ENCODE data around the gene ALS2CL.

The ALS2CL gene

DNA sequence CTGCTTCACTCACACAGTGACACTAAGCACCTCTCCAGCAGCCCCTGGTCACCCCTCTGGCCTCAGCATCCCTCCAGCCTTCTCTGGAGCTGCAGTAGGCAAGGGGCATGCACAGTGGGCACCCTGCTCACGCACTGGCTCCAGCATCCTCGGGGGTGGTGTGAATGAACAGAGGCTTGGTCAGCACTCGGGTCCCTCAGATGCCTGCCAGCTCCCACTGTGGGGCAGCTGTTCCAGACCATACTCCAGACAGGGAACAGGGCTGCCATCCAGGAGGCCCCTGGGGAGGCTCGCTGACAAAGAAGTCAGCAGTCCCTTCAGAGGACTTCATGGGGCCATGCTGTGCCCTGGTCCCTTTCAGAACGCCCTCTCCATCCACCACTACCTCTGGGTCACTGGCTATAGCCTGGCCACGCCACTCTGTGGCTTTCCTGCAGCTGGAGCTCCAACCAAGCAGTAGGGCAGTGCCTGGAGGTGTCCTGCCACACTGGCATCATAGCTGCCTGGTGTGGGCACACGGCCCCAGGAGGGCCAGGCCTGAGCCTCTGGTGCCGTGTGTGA lies 26.3 kb downstream of the ALS2CL start:
- DNase-seq (ENCODE audit: low read depth in 4 of 4, low spot score in 1 of 4), result no peak

DNA sequence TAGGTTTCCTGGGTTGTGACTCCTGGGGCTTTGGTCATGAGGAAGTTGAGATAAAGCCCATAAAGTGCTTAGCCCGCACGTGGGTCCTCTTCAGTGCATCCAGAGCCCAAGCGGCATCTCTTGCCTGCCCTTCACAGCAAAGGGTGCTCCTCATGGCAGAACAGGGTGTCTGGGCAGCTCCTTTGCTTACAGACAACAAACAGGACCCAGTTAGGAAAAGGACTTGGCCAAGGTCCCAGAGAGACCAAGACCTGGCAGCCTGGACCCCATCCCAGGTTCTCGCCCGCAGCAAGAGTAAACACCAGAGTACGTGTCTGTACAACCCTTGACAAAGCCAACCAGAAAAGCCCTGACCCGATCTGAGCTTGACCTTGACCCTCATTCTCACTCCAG lies 27.0 kb downstream of the ALS2CL start:
- no peak for DNase-seq (ENCODE audit: low read depth in 4 of 4, low spot score in 1 of 4)

DNA sequence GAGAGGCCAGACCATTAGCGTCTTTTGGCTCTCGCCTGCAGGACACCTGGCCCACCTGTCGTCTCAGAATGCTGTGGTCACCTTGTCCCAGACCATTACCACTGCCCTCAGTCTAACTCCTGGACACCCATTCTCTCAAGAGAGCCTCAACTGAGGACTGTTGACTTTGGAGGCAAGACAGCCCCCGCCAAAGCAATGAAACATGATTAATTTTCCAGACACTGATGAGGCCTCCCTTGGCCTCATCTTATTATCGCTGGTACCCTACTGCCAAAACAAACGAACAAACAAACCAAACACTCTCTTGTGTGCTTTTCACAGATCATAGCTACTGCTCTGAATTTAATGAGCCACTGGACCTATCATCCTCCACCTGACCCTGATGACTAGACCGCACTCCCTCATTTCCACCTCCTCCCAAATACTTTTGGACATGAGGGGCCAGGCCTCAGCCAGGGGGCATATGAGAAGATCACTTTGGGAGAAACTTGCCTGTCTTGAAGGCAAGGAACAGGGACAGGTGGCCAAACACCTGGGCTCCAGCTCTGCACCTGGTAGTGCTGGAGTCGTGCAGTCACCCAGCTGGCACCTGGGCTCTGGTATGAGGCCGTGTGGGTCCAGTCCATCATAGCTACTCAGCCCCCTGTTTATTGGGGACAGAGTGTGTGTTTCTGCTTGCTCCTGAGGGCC lies 27.6 kb downstream of the ALS2CL start:
- DNase-seq (ENCODE audit: low read depth in 4 of 4, low spot score in 1 of 4), result no peak

DNA sequence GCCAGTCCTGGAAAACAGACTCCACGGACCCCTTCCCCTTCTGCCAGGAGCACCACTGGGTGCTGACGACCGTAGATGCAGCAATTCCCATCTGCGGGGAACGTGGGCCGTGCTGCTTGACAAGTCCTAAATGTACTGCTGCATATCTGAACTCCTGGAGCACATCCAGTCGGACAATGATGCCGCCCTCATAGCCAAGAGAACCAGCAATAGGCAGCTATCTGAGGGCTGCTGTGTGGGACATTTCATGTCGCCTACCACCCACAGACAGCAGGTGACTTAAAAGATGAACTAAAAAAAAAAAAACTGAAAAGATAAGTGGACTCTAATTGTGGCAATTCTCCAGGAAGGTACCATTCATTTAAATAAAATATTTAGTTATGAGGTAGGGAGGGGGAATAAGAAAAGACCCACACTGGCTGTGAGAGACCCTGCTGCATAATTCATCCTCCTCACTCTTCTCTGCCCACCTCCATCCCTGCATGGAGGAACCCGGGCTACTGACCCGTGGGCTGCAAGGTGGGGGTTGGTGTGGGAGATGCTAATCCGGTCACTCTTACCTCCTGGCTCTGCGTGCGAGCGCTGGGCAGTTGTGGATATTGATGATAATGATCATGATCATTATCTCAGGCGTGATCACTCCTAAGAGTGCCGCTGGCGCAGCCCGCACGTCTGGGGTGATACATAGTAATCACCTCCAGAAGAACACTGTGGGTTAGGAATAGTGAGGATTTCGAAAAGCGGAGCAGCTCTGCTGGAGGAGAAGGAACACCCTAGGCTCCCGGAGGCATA lies 28.3 kb downstream of the ALS2CL start:
- DNase-seq (ENCODE audit: low read depth in 4 of 4, low spot score in 1 of 4), result no peak

- DNase-seq (ENCODE audit: low read depth in 4 of 4, low spot score in 1 of 4), result no peak
Measured at GRCh38 chr3:46664188-46664970, 29.1 kb downstream of the ALS2CL start.

DNA sequence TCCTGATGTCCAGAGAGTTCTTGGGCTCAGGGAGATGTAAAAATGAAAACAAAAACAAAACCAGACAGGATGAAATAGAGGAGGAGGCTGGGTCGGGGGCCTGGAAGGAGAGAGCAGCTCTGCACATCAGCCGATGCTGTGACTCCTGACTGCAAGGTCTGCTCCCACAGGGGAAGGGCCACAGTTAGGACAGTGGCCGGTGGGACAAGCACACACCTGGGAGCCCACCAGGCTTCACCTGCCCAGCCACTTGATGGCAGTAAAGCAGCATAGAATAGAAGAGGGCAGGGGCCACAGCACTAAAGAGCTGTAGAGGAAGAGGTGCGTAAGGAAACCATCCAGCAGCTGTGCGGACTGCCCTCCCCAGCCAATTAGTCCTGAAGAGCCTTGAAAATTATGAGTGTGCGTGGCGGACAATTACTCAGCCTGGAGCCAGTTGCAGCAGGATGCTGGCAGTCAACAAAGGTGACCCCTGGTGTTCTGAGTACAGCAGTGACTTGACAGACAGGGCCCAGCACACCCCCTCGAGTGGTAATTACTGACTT lies 29.8 kb downstream of the ALS2CL start:
- no peak for DNase-seq (ENCODE audit: low read depth in 4 of 4, low spot score in 1 of 4)

DNA sequence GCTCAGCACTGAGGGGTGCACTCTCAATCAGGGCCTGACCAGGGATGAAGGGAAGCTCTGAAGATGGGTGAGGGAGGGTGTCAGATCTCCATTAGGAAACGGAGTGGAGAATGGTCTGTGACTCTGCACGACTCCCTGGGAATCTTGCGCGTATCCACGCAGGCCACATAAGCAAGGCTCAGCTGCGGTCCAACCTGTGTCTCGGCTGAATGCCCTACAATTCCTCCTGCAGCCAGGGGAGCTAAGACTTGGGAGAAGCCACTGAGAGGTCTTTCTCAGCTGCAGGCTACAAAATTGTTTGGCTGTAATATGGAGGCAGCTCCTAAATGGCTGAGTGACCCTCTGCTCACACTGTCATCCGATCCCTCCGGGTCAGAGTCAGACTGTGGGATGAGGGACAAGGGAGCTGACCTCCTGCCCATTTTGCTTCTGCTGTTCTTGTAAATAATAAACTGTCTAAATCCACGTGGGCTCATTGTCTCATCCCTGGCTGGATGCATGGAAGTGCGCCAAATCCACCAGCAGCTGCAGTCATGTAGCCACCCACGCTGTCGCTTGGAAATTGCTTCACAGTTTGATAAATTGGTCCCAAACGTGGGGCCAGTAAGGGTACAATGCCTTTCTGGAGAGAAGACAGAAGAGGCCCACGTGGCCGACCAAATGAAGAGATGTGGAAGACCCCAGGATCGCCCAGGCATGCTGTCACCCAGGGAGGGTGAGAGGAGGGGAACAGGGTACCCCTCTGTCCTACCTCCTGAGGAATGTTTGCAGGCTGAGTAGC lies 30.5 kb downstream of the ALS2CL start:
- DNase-seq (ENCODE audit: low read depth in 4 of 4, low spot score in 1 of 4), result no peak

DNA sequence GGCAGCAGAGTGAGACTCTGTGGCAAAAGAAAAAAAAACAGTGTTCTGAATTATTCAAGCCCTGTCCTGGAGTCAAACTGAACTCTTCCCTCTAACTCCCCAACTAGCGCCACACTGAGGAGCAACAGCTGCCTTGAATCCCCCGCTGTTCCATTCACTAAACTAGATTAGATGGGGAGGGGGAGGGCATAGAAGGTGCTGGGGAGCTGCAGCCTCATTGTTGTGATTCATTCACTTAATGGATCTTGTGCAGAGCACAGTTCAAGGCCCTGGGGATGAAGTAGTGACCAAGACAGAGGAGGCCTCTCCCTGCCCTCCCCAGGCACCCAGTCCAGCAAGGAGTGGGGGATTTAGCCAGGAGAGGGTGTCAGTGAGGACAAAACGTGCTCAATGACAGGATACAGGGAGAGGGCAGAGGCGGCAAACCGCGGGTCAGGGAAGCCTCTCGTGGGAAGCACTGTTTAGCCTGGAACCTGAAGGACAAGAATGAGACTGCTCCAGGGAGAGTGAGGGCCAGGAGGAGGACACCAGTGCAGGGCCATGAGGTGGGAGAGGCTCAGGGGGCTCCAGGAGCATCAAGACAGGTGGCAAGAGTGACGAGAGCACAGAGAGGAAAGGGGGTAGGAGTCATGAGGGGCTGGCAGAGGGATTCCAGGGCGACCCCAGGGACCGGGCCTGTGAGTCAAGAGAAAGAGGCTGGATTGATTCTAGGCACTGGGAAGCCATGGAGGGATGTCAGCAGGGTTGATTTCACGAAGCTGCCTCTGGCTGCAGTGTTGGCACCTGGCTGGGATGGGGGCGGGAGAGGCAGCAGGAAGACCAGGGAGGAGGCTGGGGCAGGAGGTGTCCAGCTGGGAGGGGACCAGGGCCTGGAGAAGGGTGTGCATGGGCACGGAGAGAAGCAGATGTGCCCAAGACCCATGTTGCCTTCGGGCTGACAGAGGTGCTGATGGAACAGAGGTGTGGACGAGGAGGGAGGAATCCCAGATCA lies 31.4 kb downstream of the ALS2CL start:
- no peak for DNase-seq (ENCODE audit: low read depth in 4 of 4, low spot score in 1 of 4)

- no peak for DNase-seq (ENCODE audit: low read depth in 4 of 4, low spot score in 1 of 4)
Measured at GRCh38 chr3:46660543-46661523, 32.6 kb downstream of the ALS2CL start.

DNA sequence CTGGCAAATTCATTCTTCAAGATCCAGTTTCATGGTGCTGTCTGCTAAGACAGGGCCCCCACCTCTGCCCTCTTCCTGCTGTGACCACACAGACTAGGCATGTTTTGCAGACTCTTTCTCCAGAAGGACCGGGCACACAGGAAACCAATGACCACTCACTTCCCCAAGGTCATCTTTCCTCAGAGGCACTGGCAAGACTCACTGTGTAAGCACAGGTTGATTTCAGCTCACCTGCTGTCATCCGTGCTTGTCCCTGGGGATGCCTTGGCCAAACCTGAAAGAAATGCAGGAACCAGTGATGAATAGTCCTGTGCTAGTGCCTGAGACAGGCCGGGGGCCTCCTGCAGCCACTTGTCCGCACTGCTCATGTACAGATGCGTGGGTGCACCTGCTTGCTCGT lies 33.5 kb downstream of the ALS2CL start:
- DNase-seq (ENCODE audit: low read depth in 4 of 4, low spot score in 1 of 4), result no peak

DNA sequence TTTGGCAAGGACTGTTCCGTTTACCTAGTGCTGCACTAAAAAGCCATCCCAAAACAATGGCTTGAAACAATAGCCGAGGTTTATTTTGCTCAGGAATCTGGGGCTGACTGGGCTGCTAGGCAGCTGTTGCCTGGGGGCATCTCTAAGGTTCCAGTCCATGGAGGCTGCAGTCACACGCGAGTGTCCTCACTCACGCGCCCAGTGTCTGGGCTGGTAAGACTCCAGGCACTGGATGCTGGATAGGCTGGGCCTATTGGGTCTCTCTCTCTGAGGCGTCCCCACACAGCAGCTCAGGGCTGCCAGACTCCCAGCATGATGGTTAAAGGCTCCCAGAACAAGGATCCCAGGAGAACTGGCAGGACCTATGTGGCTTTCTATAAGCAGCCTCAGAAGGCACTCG lies 34.2 kb downstream of the ALS2CL start:
- no peak for DNase-seq (ENCODE audit: low read depth in 4 of 4, low spot score in 1 of 4)

DNA sequence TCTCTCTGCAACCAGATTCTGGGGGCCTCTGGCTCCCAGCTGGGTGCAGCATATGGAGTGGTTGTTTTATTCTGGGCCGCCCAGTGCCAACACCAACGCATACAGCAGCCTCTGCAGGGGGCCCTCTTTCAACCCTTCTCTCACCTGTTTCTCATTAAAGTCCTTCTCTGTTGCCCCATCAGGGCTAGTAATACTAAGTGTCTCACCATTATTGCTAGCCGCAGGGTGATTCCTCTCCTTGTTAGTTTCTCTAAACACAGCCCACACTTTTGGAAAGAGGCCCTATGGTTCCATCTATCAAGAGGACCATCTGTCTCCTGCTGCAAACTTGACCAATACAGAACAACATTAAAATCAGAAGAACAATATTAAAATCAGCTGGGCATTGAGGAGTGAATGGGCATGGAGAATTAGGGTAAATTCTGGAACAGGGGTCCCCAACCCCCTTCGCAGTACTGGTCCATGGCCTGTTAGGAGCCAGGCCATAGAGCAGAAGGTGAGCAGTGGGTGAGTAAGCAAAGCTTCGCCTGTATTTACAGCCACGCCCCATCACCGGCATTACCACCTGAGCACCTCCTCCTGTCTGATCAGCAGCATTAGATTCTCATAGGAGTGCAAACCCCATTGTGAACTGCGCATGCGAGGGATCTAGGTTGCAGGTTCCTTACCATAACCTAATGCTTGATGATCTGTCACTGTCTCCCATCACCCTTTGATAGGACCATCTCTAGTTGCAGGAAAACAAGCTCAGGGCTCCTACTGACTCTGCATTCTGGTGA lies 36.5 kb downstream of the ALS2CL start:
- no peak for DNase-seq (ENCODE audit: low read depth in 4 of 4, low spot score in 1 of 4)

DNA sequence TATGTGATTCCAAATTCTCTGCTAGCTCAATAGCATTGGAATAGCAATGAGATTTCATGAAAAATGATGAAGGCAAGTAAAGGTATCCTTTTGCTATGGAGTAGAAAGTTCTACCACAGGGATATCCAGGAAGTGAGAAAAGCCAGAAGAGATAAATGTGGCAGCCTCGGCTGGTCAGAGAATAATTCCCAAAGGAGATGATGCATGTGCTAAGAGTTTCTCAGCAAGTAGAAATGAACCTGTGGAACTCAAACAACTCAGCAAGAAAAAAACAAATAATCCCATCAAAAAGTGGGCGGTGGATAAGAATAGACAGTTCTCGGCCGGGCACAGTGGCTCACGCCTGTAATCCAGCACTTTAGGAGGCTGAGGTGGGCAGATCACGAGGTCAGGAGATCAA lies 38.2 kb downstream of the ALS2CL start:
- no peak for DNase-seq (ENCODE audit: low read depth in 4 of 4, low spot score in 1 of 4)

DNA sequence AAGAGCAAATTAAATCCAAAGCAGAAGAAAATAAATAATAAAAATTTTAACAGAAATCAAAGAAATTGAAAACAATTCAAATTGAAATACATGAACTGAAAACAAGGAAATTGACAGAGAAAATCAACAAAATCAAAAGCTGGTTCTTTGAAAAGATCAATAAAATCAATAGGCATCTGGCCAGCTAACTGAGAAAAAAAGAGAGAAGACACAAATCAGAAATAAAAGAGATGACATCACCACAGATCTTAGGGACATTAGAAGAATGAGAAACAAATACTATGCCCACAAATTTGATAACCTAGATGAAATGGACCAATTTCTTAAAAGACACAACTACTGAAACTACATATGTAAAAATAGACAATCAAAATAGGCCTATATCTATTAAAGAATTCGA lies 42.4 kb downstream of the ALS2CL start:
- no peak for DNase-seq (ENCODE audit: low read depth in 4 of 4, low spot score in 1 of 4)

DNA sequence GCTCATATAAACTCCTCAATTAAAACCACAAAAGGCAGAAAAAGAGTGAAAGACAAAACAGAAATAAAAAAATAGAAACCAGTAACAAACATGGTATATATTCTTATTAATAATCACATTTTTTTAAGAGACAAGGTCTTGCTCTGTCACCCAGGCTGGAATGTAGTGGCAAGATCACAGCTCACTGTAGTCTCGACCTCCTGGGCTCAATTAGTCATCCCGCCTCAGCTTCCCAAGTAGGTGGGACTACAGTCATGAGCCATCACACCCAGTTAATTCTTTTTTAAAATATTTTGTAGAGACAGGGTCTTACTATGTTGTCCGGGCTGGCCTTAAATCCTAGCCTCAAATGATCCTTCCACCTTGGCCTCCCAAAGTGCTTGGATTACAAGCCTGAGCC lies 44.0 kb downstream of the ALS2CL start:
- no peak for DNase-seq (ENCODE audit: low read depth in 4 of 4, low spot score in 1 of 4)

DNA sequence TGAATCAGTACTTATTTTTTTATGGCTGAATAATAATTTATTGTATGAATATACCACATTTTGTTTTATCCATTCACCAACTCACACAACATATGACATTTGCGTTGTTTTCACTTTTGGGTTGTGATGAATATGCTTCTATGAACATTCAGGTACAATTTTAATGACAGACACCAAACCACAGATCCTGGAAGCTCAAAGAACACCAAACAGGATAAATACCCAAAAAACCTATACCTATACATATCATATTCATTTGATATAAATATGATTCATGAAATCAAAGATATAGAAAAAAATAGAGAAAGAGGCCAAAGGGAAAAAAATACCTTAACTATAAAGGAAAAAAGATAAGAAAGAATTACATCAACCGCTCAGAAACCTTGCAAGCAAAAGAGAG lies 45.4 kb downstream of the ALS2CL start:
- no peak for DNase-seq (ENCODE audit: low read depth in 4 of 4, low spot score in 1 of 4)

DNA sequence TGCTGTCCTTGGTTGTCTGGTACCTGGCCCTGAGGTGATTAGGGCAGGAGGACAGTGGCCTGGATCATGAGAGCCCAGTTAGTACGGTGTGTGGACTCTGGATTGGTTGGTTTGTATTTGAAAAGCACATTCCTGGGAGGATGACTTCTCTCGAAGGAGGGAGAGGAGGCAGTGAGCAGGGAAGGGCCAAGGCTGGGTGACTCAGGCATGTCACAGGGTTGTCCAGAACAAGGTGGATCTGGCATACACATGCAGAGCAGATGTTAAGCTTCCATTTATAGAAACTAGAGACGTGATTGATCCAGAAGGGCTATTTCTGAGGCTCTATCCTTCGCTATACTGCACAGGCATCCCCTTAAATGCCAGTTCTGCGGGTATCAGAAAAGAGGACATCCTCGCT lies 46.8 kb downstream of the ALS2CL start:
- no peak for DNase-seq (ENCODE audit: low read depth in 4 of 4, low spot score in 1 of 4)

DNA sequence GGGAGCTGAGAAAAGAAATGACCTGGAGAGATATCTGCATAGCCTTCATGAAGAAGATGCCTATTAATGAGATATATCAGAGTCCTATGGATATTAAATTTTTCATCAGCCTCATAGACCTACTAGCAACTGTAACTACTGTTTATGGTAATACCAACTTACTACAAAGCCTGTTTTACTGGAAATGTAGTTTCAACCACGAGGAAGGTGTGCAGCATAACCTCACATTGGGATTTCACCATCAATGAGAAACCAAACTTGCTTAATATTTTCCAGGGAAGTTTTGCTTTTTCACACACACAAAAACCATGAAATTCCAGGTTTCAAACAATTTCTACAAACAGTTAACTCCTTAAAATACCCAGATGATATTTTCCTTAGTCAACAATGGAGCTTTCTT lies 49.8 kb downstream of the ALS2CL start:
- no peak for DNase-seq (ENCODE audit: low read depth in 4 of 4, low spot score in 1 of 4)
